ENCODE data around the gene TMEM126B. TPM values are rescaled to one million over a fixed set of nuclear protein-coding genes. Genes with fewer than 3 reads are reported as not detected.
"Not testable (repeated sequence)": the region's sequence is repeated elsewhere in the genome, so short reads cannot be mapped to it uniquely, and the experiment has no call there.

Gene TMEM126B
- total RNA-seq, 1 experiment from 2014 or later: 65.8 TPM

GRCh38 chr11:85668157-85668556, 39.8 kb downstream of the TMEM126B start (continued):
- no peak for TF ChIP-seq CTCF (IDR thresholded peaks at IDR 0.05)
- no peak for TF ChIP-seq CBFB (CRISPR knock-in tag; IDR thresholded peaks at IDR 0.05; ENCODE audit: low read depth)
- TF ChIP-seq ZNF425 (CRISPR knock-in tag; conservative IDR thresholded peaks at IDR 0.05): no peak
- TF ChIP-seq, protein P1, sequence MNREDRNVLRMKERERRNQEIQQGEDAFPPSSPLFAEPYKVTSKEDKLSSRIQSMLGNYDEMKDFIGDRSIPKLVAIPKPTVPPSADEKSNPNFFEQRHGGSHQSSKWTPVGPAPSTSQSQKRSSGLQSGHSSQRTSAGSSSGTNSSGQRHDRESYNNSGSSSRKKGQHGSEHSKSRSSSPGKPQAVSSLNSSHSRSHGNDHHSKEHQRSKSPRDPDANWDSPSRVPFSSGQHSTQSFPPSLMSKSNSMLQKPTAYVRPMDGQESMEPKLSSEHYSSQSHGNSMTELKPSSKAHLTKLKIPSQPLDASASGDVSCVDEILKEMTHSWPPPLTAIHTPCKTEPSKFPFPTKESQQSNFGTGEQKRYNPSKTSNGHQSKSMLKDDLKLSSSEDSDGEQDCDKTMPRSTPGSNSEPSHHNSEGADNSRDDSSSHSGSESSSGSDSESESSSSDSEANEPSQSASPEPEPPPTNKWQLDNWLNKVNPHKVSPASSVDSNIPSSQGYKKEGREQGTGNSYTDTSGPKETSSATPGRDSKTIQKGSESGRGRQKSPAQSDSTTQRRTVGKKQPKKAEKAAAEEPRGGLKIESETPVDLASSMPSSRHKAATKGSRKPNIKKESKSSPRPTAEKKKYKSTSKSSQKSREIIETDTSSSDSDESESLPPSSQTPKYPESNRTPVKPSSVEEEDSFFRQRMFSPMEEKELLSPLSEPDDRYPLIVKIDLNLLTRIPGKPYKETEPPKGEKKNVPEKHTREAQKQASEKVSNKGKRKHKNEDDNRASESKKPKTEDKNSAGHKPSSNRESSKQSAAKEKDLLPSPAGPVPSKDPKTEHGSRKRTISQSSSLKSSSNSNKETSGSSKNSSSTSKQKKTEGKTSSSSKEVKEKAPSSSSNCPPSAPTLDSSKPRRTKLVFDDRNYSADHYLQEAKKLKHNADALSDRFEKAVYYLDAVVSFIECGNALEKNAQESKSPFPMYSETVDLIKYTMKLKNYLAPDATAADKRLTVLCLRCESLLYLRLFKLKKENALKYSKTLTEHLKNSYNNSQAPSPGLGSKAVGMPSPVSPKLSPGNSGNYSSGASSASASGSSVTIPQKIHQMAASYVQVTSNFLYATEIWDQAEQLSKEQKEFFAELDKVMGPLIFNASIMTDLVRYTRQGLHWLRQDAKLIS (CRISPR knock-in tag; IDR thresholded peaks at IDR 0.05; ENCODE audit: borderline replicate concordance): no peak

DNA sequence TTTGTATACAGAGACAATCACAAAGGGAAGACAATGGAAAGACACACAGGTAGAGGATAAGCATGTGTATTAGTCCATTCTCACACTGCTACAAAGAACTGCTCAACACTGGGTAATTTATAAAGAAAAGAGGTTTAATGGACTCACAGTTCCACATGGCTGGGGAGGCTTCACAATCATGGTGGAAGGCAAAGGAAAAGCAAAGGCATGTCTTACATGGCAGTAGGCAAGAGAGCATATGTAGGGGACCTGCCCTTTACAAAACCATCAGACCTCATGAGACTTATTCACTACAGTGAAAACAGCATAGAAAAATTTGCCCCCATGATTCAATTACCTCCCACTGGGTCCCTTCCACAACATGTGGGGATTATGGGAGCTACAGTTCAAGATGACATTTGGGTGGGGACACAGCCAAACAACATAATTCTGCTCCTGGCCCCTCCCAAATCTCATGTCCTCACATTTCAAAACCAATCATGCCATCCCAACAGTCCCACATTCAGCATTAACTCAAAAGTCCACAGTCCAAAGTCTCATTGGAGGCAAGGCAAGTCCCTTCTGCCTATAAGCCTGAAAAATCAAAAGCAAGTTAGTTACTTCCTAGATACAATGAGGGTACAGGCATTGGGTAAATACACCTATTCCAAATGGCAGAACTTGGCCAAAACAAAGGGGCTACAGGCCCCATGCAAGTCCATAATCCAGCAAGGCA, 42.7 kb downstream of the TMEM126B start:
- CTCF ChIA-PET; H3K4me1 Mint-ChIP-seq; POLR2A ChIA-PET; H3K27ac Mint-ChIP-seq; DNase-seq (ENCODE audit: low spot score); H3K4me3 Mint-ChIP-seq; ATAC-seq: not testable (repeated sequence)
- peaks cover 61% of the 10 kb centered on the region for H3K27me3 Mint-ChIP-seq (ENCODE audit: low read depth)
- H3K9me3 Mint-ChIP-seq: peaks cover 34% of the 10 kb centered on the region
- peaks cover 14% of the 10 kb centered on the region for H3K36me3 Mint-ChIP-seq

DNA sequence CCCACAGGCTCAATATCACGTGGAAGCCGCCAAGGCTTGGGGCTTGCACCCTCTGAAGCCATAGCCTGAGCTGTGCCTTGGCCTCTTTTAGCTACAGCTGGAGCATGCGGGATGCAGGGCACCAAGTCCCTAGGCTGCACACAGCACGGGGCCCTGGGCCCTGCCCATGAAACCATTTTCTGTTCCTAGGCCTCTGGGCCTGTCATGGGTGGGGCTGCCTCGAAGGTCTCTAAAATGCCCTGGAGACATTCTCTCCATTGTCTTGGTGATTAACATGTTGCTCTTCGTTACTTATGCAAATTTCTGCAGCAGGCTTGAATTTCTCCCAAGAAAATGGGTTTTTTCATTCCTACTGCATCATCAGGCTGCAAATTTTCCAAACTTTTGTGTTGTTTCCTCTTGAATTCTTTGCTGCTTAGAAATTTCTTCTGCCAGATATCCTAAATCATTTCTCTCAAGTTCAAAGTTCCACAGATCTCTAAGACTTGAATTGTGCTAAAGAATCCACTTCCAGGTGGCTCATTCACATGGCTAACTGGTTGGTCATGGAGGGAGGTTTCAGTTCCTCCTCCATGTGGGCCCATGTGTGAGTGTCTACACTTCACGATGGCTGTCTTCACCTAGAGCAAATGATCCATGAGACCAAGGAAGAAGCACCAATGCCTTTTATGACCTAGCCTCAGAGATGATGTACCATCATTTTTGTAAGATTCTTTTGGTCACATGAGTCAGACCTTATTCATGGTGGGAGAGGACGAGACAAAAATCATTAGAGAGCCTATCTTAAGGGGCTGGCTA, 43.9 kb downstream of the TMEM126B start:
- H3K36me3 Mint-ChIP-seq: peaks cover 14% of the 10 kb centered on the region
- no peak overlapping the region for H3K27ac Mint-ChIP-seq
- H3K4me1 Mint-ChIP-seq: 0 out of 2 replicates have a peak, but pooled peaks cover 4% of the 10 kb centered on the region
- TF ChIP-seq GRHL2 (CRISPR knock-in tag; IDR thresholded peaks at IDR 0.05; ENCODE audit: insufficient replicate concordance, severe bottlenecking) (no peak), KAT7 (CRISPR knock-in tag; IDR thresholded peaks at IDR 0.05; ENCODE audit: borderline replicate concordance) (no peak), NFYB (CRISPR knock-in tag; conservative IDR thresholded peaks at IDR 0.05; ENCODE audit: low read depth) (no peak), RELA (CRISPR knock-in tag; IDR thresholded peaks at IDR 0.05; ENCODE audit: borderline replicate concordance) (no peak), CDX4 (CRISPR knock-in tag; IDR thresholded peaks at IDR 0.05; ENCODE audit: borderline replicate concordance) (no peak), CREM (CRISPR knock-in tag; IDR thresholded peaks at IDR 0.05) (no peak), SMAD4 (CRISPR knock-in tag; IDR thresholded peaks at IDR 0.05) (no peak), OVOL2 (CRISPR knock-in tag; IDR thresholded peaks at IDR 0.05; ENCODE audit: borderline replicate concordance) (no peak), SP1 (CRISPR knock-in tag; conservative IDR thresholded peaks at IDR 0.05) (no peak), ZBTB43 (CRISPR knock-in tag; IDR thresholded peaks at IDR 0.05) (no peak), NR3C1 (CRISPR knock-in tag; conservative IDR thresholded peaks at IDR 0.05; ENCODE audit: low read depth) (no peak), ZNF263 (CRISPR knock-in tag; IDR thresholded peaks at IDR 0.05; ENCODE audit: low read depth) (no peak), ZNF425 (CRISPR knock-in tag; conservative IDR thresholded peaks at IDR 0.05) (no peak), TCF7 (CRISPR knock-in tag; IDR thresholded peaks at IDR 0.05; ENCODE audit: low read depth) (no peak)
- POLR2A ChIA-PET: no interaction called here
- DNase-seq (ENCODE audit: low spot score) (no peak), ATAC-seq (peak; percentile 57; the same call in 1 of the 2 replicates)
- peaks cover 34% of the 10 kb centered on the region for H3K9me3 Mint-ChIP-seq
- CTCF ChIA-PET: no interaction called here
- H3K4me3 Mint-ChIP-seq: no peak overlapping the region
- H3K27me3 Mint-ChIP-seq (ENCODE audit: low read depth): peaks cover 61% of the 10 kb centered on the region
